Endothelial cell of umbilical vein (primary cell): ENCODE measurements around the gene DLG1.

Source experiments
- CTCF ChIP-seq, 2 donors: IDR thresholded peaks; 1 replicate in 1 of 2; 2 replicates in 1 of 2; pipeline ENCODE4 v1.5.1; 2011; ENCODE audit warnings: low read length in 2 of 2, mild to moderate bottlenecking in 2 of 2, moderate library complexity in 2 of 2, control low read depth in 1 of 2, inconsistent platforms in 1 of 2, low read depth in 1 of 2; ENCODE audit not compliant: insufficient read depth in 1 of 2; ENCODE audit errors: extremely low read depth in 1 of 2
- EZH2 ChIP-seq: IDR thresholded peaks from 2 replicates; pipeline ENCODE4 v1.6.1; 2012; ENCODE audit warnings: borderline replicate concordance, low read depth, mild to moderate bottlenecking, moderate library complexity, low read length, inconsistent platforms; ENCODE audit not compliant: severe bottlenecking

- TF ChIP-seq EZH2 (no peak), CTCF (IDR thresholded peaks at IDR 0.05; ENCODE audit: extremely low read depth in 1 of 2, insufficient read depth in 1 of 2, low read depth in 1 of 2, low read length in 2 of 2) (no peak)
Observed at GRCh38 chr3:197151580-197151979, 146.8 kb downstream of the DLG1 start.
